ENCODE results near the gene FBXO21.
"Not testable (repeated sequence)": the region's sequence is repeated elsewhere in the genome, so short reads cannot be mapped to it uniquely, and the experiment has no call there.

Gene FBXO21

GRCh38 chr12:117100851-117101673, 89.2 kb downstream of the FBXO21 start:
- FAIRE-seq: no peak

GRCh38 chr12:117100251-117100650, 90.0 kb downstream of the FBXO21 start:
- FAIRE-seq: no peak

- FAIRE-seq: no peak
Observed at GRCh38 chr12:117098361-117099217, 91.7 kb downstream of the FBXO21 start.

GRCh38 chr12:117098024-117098360, 92.3 kb downstream of the FBXO21 start:
- FAIRE-seq: no peak

GRCh38 chr12:117097159-117097558, 93.1 kb downstream of the FBXO21 start:
- no peak for FAIRE-seq

GRCh38 chr12:117096501-117097042, 93.7 kb downstream of the FBXO21 start:
- no peak for FAIRE-seq

- not testable (repeated sequence) for FAIRE-seq
Observed at GRCh38 chr12:117095191-117095590, 95.1 kb downstream of the FBXO21 start.

- FAIRE-seq: no peak
Observed at GRCh38 chr12:117093918-117094630, 96.2 kb downstream of the FBXO21 start.

- FAIRE-seq: no peak
Observed at GRCh38 chr12:117093431-117093830, 96.8 kb downstream of the FBXO21 start.

GRCh38 chr12:117092886-117093285, 97.4 kb downstream of the FBXO21 start:
- no peak for FAIRE-seq

GRCh38 chr12:117092511-117092780, 97.8 kb downstream of the FBXO21 start:
- no peak for FAIRE-seq

Measured in A204.1 (cell line).